ENCODE data around the gene SCFD2.
"Not testable (repeated sequence)": the region's sequence is repeated elsewhere in the genome, so short reads cannot be mapped to it uniquely, and the experiment has no call there.

The SCFD2 gene

GRCh38 chr4:53236624-53237023 lies 129.2 kb downstream of the SCFD2 start:
- not testable (repeated sequence) for DNase-seq

- no peak for DNase-seq
These were observed 130.3 kb downstream of the SCFD2 start for GRCh38 chr4:53235547-53235946.

GRCh38 chr4:53234669-53235068 lies 131.2 kb downstream of the SCFD2 start:
- no peak for DNase-seq

GRCh38 chr4:53234111-53234510 lies 131.8 kb downstream of the SCFD2 start:
- DNase-seq = no peak

GRCh38 chr4:53233114-53233795 lies 132.6 kb downstream of the SCFD2 start:
- DNase-seq = no peak

- no peak for DNase-seq
These were observed 133.5 kb downstream of the SCFD2 start for GRCh38 chr4:53232371-53232770.

GRCh38 chr4:53228036-53228435 lies 137.8 kb downstream of the SCFD2 start:
- no peak for DNase-seq

- DNase-seq = no peak
These were observed 138.4 kb downstream of the SCFD2 start for GRCh38 chr4:53227451-53227850.

- DNase-seq = no peak
These were observed 143.9 kb downstream of the SCFD2 start for GRCh38 chr4:53221832-53222480.

- not testable (repeated sequence) for DNase-seq
These were observed 146.7 kb downstream of the SCFD2 start for GRCh38 chr4:53219148-53219547.

GRCh38 chr4:53208753-53209152 lies 157.1 kb downstream of the SCFD2 start:
- DNase-seq = no peak

GRCh38 chr4:53205970-53206369 lies 159.9 kb downstream of the SCFD2 start:
- DNase-seq = no peak

GRCh38 chr4:53199356-53199755 lies 166.5 kb downstream of the SCFD2 start:
- DNase-seq = no peak

- no peak for DNase-seq
These were observed 168.1 kb downstream of the SCFD2 start for GRCh38 chr4:53197772-53198142.

GRCh38 chr4:53196882-53197771 lies 168.7 kb downstream of the SCFD2 start:
- no peak for DNase-seq

- DNase-seq = no peak
These were observed 169.8 kb downstream of the SCFD2 start for GRCh38 chr4:53195815-53196661.

- no peak for DNase-seq
These were observed 171.1 kb downstream of the SCFD2 start for GRCh38 chr4:53194727-53195126.

GRCh38 chr4:53193111-53193510 lies 172.8 kb downstream of the SCFD2 start:
- no peak for DNase-seq

GRCh38 chr4:53192496-53192895 lies 173.4 kb downstream of the SCFD2 start:
- no peak for DNase-seq

GRCh38 chr4:53191997-53192396 lies 173.9 kb downstream of the SCFD2 start:
- no peak for DNase-seq

- no peak for DNase-seq
These were observed 176.8 kb downstream of the SCFD2 start for GRCh38 chr4:53189011-53189410.

GRCh38 chr4:53186714-53187358 lies 179.0 kb downstream of the SCFD2 start:
- no peak for DNase-seq
